Heart left ventricle (tissue), 13 donors: ENCODE results near the gene ATF7.

Experiments used
- POLR2A ChIP-seq, 2 donors: fragments of 450-650 bp; IDR thresholded peaks; one replicate each; pipeline ENCODE4 v1.6.1; 2017; ENCODE audit warnings: antibody characterized with exemption in 2 of 2, mild to moderate bottlenecking in 2 of 2, moderate library complexity in 2 of 2
- TF ChIP-seq, protein P1 (sequence below), 12 donors: fragments of 200-600 bp; sonication (generic) in 4 of 12; IDR thresholded peaks; one replicate each; pipeline versions ENCODE4 v1.5.0 to v1.8.0; 2018 to 2022; ENCODE audit warnings: antibody characterized with exemption in 12 of 12, mild to moderate bottlenecking in 5 of 12
- donor health status: ischemic (EF 13 %, LVEDD 7.1; RV severe dilation, severe dysfunction).
- donor health status: DM: no; HTN: yes; CAD: no.
- donor health status: DM: no; HTN: no; CAD: no.
- donor health status: ischemic (EF 25% LVEDD 6.9; RV normal size, moderate dysfunction).
- donor health status: ischemic (EF 25% LVEDD 5.7; RV mildly dilated, moderate dysfunction).
- donor health status: ischemic (EF 35%, LVEDD 5.7; RV mildly dilated, moderate dysfunction).
- donor health status: nonischemic (EF 11% LVEDD 7.7; RV severe dilation, severe dysfunction).
- donor health status: DM: yes; HTN: yes; CAD: no.
- donor health status: PGD.
- donor health status: ischemic (EF 29% LVEDD 5.4; RV normal size, mild dysfunction).
- donor health status: nonischemic (EF 23%, LVEDD 6.1; RV moderate dilation, normal function).

DNA sequence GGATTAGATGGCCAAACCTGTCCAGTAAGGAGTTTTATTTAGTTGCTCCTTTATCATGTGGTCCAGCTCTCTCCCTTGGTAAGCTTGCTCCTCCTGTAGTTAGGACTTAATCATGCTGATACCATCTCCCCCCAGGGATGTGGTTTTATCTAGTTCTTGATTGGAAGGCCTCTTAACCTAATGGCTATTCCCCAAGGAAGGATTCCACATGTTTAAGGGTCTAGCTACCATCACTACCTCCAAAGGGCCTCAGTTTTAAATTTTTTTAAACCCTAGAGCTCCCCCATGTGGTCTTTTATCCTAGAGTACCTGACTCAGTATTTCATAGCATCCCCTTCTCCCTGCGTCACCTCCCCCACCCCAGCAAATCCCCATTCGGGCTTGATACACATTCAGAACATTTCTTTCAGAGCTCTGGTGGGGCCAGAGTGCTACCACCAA is 149.4 kb downstream of the ATF7 start:
- TF ChIP-seq, protein P1, sequence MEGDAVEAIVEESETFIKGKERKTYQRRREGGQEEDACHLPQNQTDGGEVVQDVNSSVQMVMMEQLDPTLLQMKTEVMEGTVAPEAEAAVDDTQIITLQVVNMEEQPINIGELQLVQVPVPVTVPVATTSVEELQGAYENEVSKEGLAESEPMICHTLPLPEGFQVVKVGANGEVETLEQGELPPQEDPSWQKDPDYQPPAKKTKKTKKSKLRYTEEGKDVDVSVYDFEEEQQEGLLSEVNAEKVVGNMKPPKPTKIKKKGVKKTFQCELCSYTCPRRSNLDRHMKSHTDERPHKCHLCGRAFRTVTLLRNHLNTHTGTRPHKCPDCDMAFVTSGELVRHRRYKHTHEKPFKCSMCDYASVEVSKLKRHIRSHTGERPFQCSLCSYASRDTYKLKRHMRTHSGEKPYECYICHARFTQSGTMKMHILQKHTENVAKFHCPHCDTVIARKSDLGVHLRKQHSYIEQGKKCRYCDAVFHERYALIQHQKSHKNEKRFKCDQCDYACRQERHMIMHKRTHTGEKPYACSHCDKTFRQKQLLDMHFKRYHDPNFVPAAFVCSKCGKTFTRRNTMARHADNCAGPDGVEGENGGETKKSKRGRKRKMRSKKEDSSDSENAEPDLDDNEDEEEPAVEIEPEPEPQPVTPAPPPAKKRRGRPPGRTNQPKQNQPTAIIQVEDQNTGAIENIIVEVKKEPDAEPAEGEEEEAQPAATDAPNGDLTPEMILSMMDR (IDR thresholded peaks at IDR 0.05) = peak in 9 of 12 donors; percentile 8 to 47 (median 21)
- no peak for TF ChIP-seq POLR2A (IDR thresholded peaks at IDR 0.05)
